ENCODE results near the gene IQUB.

DNA sequence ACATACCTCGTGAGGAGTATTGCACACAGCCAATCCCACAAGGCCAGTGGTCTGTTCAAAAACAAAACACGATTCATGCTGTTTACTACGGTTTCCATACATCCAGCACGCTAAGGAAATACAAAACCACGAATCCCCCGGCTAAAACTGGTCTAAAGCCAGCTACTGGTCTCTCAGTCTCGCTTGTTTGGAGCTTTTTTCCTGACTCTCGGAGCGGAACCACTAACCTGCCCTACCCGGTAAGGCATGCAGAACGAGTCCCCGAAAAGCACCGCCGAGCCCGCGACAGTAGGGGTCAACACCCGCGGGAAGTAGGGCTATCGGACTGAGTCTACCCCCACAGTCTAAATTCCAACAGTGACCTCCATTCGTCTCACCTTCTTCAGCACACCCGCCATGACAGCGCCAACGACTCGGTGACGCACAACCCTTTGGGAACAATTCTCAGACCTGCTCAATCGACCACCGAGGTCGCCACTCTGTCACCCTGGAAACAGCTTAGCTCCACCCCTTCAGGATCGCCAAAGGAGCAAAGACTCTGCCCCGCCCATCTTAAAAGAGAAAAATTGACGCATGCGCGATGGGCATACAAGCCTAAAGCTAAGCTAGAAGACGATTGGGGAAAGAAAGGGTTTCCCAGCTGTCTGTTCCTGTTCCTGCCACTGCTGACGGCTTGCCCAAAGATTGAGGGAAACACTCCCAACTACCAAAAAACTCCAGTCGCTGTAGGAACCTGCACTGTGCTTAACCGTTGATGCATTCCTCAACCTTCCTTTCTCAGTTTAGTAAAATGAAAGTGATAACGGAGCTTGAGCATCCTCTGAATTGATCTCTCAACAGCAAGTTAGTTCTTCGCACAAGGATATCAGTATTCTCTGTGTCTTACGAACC, 23.2 kb upstream of the IQUB start, which contains the start of gene NDUFA5:
- TF ChIP-seq, protein P1, sequence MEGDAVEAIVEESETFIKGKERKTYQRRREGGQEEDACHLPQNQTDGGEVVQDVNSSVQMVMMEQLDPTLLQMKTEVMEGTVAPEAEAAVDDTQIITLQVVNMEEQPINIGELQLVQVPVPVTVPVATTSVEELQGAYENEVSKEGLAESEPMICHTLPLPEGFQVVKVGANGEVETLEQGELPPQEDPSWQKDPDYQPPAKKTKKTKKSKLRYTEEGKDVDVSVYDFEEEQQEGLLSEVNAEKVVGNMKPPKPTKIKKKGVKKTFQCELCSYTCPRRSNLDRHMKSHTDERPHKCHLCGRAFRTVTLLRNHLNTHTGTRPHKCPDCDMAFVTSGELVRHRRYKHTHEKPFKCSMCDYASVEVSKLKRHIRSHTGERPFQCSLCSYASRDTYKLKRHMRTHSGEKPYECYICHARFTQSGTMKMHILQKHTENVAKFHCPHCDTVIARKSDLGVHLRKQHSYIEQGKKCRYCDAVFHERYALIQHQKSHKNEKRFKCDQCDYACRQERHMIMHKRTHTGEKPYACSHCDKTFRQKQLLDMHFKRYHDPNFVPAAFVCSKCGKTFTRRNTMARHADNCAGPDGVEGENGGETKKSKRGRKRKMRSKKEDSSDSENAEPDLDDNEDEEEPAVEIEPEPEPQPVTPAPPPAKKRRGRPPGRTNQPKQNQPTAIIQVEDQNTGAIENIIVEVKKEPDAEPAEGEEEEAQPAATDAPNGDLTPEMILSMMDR (conservative IDR thresholded peaks at IDR 0.05; ENCODE audit: low read length), result no peak
- TF ChIP-seq EZH2phosphoT487 (IDR thresholded peaks at IDR 0.05; ENCODE audit: borderline replicate concordance), result no peak
